Measurements from ENCODE around the gene PINLYP. TPM values are rescaled to one million over a fixed set of nuclear protein-coding genes. Genes with fewer than 3 reads are reported as not detected.

PINLYP gene
- polyA plus RNA-seq, 3 donors, result 0.83 to 1.3 (median 0.93) TPM

GRCh38 chr19:43623889-43624670, 48.5 kb downstream of the PINLYP start:
- Histone ChIP-seq H3K9me3 (replicated peaks in 1 of 2; ENCODE audit: control insufficient read depth in 1 of 2, insufficient read depth in 1 of 2, low read length in 2 of 2) (no peaks in the 10 kb centered on the region), H3K4me1 (ENCODE audit: control insufficient read depth in 1 of 2, insufficient read depth in 2 of 2, low read length in 2 of 2) (peaks cover 11 to 13% of the 10 kb centered on the region in 2 donors), H3K27me3 (ENCODE audit: control insufficient read depth in 2 of 2, insufficient read depth in 2 of 2, low read length in 2 of 2) (peaks cover 0 to 17% of the 10 kb centered on the region in 2 donors), H3K9ac (ENCODE audit: insufficient read depth, low read length, poor library complexity, severe bottlenecking) (no peak overlapping the region), H4K20me1 (ENCODE audit: insufficient read depth, low read length) (peaks cover 5% of the 10 kb centered on the region), H3K79me2 (ENCODE audit: insufficient read depth, low read length) (peaks cover 6% of the 10 kb centered on the region), H3K4me3 (replicated peaks in 1 of 3; ENCODE audit: low read depth in 2 of 3, low read length in 3 of 3) (no peak overlapping the region), H3K27ac (ENCODE audit: low read depth in 1 of 2, low read length in 2 of 2) (no peak overlapping the region), H2AFZ (ENCODE audit: insufficient read depth, low read depth, low read length, poor library complexity, severe bottlenecking) (no peak overlapping the region), H3K4me2 (replicated peaks; ENCODE audit: extremely low read depth, low read length, poor library complexity, severe bottlenecking) (no peak overlapping the region), H3K36me3 (replicated peaks in 1 of 2; ENCODE audit: control insufficient read depth in 1 of 2, insufficient read depth in 2 of 2, low read length in 2 of 2) (no peaks in the 10 kb centered on the region)
- no peak for TF ChIP-seq CTCF (IDR thresholded peaks at IDR 0.05)
- H3K4me3 Mint-ChIP-seq, result peak overlapping the region; percentile 4 to 31
- peaks cover 24% of the 10 kb centered on the region for H3K4me1 Mint-ChIP-seq
- no peak overlapping the region for H3K27ac Mint-ChIP-seq
- H3K9me3 Mint-ChIP-seq, result peaks cover 1 to 13% (median 5%) of the 10 kb centered on the region in 7 donors
- no peak for DNase-seq
- H3K27me3 Mint-ChIP-seq (ENCODE audit: low read depth in 3 of 3), result peaks cover 16 to 34% (median 29%) of the 10 kb centered on the region in 3 donors
- 90% methylated on average over 32 of the region's 35 CpGs for WGBS (ENCODE audit: insufficient coverage)
- H3K36me3 Mint-ChIP-seq, result no peaks in the 10 kb centered on the region
- intact Hi-C loops (cut with micrococcal nuclease), result no loop called here

- DNase-seq, result peak; percentile 48 to 70 (median 54)
- Histone ChIP-seq H3K9me3 (replicated peaks in 1 of 2; ENCODE audit: control insufficient read depth in 1 of 2, insufficient read depth in 1 of 2, low read length in 2 of 2) (no peaks in the 10 kb centered on the region), H3K4me3 (replicated peaks in 1 of 3; ENCODE audit: low read depth in 2 of 3, low read length in 3 of 3) (no peak overlapping the region), H3K4me1 (ENCODE audit: control insufficient read depth in 1 of 2, insufficient read depth in 2 of 2, low read length in 2 of 2) (peaks cover 5 to 10% of the 10 kb centered on the region in 2 donors), H3K4me2 (replicated peaks; ENCODE audit: extremely low read depth, low read length, poor library complexity, severe bottlenecking) (no peak overlapping the region), H3K9ac (ENCODE audit: insufficient read depth, low read length, poor library complexity, severe bottlenecking) (no peak overlapping the region), H2AFZ (ENCODE audit: insufficient read depth, low read depth, low read length, poor library complexity, severe bottlenecking) (no peak overlapping the region), H3K36me3 (replicated peaks in 1 of 2; ENCODE audit: control insufficient read depth in 1 of 2, insufficient read depth in 2 of 2, low read length in 2 of 2) (no peaks in the 10 kb centered on the region), H3K27me3 (ENCODE audit: control insufficient read depth in 2 of 2, insufficient read depth in 2 of 2, low read length in 2 of 2) (peaks cover 0 to 17% of the 10 kb centered on the region in 2 donors), H3K27ac (ENCODE audit: low read depth in 1 of 2, low read length in 2 of 2) (no peak overlapping the region), H3K79me2 (ENCODE audit: insufficient read depth, low read length) (peaks cover 6% of the 10 kb centered on the region), H4K20me1 (ENCODE audit: insufficient read depth, low read length) (peaks cover 5% of the 10 kb centered on the region)
- Mint-ChIP-seq H3K9me3 (peaks cover 1 to 13% (median 5%) of the 10 kb centered on the region in 7 donors), H3K4me1 (peaks cover 19% of the 10 kb centered on the region), H3K27me3 (ENCODE audit: low read depth in 3 of 3) (peaks cover 17 to 34% (median 27%) of the 10 kb centered on the region in 3 donors), H3K27ac (no peak overlapping the region), H3K4me3 (peak overlapping the region in 1 of 2 donors; percentile 30), H3K36me3 (no peaks in the 10 kb centered on the region)
- WGBS (ENCODE audit: insufficient coverage), result under 1% methylated on average over 20 of the region's 30 CpGs
- intact Hi-C loops (cut with micrococcal nuclease), result no loop called here
- TF ChIP-seq CTCF (IDR thresholded peaks at IDR 0.05), result peak; percentile 45
Measured at GRCh38 chr19:43624933-43625332, 49.3 kb downstream of the PINLYP start.

Data from CD14-positive monocyte (primary cell).